Ishikawa (cell line): Measurements from ENCODE around the gene LAMA3.

Experiments used
- CREB1 ChIP-seq: IDR thresholded peaks from 2 replicates; pipeline ENCODE4 v1.6.1; 2012; ENCODE audit warnings: low read depth
- REST ChIP-seq: IDR thresholded peaks from 2 replicates; pipeline ENCODE4 v1.6.1; 2012; ENCODE audit warnings: low read depth, mild to moderate bottlenecking
- TAF1 ChIP-seq: IDR thresholded peaks from 2 replicates; pipeline ENCODE4 v1.6.1; 2012; ENCODE audit warnings: low read depth, mild to moderate bottlenecking
- USF1 ChIP-seq: IDR thresholded peaks from 2 replicates; pipeline ENCODE4 v1.6.1; 2012

- no peak for TF ChIP-seq USF1
- TF ChIP-seq REST = no peak
- TF ChIP-seq TAF1 = no peak
- TF ChIP-seq CREB1 = no peak
Measured at GRCh38 chr18:23837591-23837990, 148.3 kb downstream of the LAMA3 start.
